ENCODE results near the gene UFD1.

- TF ChIP-seq CTCF (IDR thresholded peaks at IDR 0.05) (no peak), POLR2A (IDR thresholded peaks at IDR 0.05) (no peak)
Measured at GRCh38 chr22:19522881-19523239, 43.9 kb upstream of the UFD1 start.

Data from esophagus squamous epithelium (tissue), 4 donors.